Measurements from ENCODE around the gene GAS7. TPM values are rescaled to one million over a fixed set of nuclear protein-coding genes. Genes with fewer than 3 reads are reported as not detected.

GAS7 gene
- total RNA-seq, 1 experiment from 2014 or later = 4.1 TPM

DNA sequence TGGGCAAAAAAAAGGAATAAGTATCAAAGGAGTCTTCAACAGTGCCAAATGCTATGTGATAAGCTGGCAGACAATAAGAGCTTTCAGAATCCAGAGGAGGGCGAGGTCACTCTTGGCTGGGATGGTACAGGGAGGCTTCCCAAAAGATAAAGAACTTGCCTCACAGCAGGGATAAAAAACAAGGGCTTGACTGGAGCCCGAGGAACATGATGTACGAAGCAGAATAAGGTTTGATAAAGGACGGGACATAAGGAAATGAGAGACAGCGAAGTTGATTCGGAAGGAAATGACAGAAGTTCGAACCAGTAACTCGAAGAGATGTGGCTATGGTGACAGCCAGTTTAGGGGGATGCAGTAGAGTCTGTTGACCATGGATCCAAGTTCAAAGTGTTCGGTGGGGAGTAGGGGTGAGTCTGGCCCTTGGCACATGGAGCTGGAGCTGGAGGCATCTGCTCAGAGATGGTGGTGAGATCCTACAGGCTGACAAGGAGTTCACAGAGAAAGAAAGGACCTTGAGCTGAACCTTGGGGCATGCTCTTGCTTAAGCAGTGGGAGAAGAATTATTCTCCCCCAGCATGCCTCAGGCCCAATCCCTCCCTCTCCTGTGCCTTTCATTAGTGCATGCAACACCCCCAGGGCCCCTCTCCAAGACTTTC lies 155.7 kb downstream of the GAS7 start (continued):
- TF ChIP-seq TCF7L2 (IDR thresholded peaks at IDR 0.05; ENCODE audit: borderline replicate concordance, extremely low read depth, insufficient read depth, insufficient read length) (no peak), SRF (IDR thresholded peaks at IDR 0.05; ENCODE audit: low read depth) (no peak), YY1 (IDR thresholded peaks at IDR 0.05; ENCODE audit: extremely low read depth, insufficient replicate concordance, low read depth, low read length) (no peak), ELF1 (IDR thresholded peaks at IDR 0.05; ENCODE audit: borderline replicate concordance, low read depth) (no peak), EGR1 (IDR thresholded peaks at IDR 0.05; ENCODE audit: low read depth) (no peak), CBX3 (IDR thresholded peaks at IDR 0.05; ENCODE audit: low read depth) (no peak), ZNF274 (IDR thresholded peaks at IDR 0.05; ENCODE audit: low read depth, low read length) (no peak), SP1 (IDR thresholded peaks at IDR 0.05; ENCODE audit: low read depth) (no peak), FOSL1 (IDR thresholded peaks at IDR 0.05; ENCODE audit: low read depth) (no peak)
- TF ChIP-seq, protein P1, sequence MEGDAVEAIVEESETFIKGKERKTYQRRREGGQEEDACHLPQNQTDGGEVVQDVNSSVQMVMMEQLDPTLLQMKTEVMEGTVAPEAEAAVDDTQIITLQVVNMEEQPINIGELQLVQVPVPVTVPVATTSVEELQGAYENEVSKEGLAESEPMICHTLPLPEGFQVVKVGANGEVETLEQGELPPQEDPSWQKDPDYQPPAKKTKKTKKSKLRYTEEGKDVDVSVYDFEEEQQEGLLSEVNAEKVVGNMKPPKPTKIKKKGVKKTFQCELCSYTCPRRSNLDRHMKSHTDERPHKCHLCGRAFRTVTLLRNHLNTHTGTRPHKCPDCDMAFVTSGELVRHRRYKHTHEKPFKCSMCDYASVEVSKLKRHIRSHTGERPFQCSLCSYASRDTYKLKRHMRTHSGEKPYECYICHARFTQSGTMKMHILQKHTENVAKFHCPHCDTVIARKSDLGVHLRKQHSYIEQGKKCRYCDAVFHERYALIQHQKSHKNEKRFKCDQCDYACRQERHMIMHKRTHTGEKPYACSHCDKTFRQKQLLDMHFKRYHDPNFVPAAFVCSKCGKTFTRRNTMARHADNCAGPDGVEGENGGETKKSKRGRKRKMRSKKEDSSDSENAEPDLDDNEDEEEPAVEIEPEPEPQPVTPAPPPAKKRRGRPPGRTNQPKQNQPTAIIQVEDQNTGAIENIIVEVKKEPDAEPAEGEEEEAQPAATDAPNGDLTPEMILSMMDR (IDR thresholded peaks at IDR 0.05 in 2 of 3, conservative IDR thresholded peaks at IDR 0.05 in 1 of 3; ENCODE audit: borderline replicate concordance in 1 of 3, insufficient read depth in 1 of 3, low read depth in 2 of 3, low read length in 2 of 3) = no peak

DNA sequence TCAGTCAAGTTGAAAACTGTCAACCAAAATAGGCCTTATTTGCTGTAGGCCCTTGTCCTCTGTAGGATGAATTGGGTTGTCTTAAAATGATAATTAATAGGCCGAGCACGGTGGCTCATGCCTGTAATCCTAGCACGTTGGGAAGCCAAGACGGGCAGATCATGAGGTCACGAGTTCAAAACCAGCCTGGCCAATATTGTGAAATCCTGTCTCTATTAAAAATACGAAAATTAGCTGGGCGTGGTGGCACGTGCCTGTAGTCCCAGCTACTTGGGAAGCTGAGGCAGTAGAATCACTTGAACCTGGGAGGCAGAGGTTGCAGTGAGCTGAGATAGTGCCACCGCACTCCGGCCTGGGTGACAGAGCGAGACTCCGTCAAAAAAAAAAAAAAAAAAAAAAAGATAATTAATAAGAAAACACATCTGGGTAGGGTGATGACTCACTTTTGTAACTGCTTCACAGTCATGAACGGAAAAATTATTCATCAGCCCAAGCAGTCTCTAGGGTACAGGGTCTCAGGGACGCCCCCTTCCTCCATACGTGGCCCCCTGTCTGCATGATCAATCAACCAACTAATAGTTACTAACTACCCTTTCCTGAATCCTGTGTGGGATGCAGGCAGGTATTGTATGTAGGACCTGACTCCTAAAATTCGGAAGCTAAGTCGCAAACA lies 156.4 kb downstream of the GAS7 start:
- TF ChIP-seq ZFX (IDR thresholded peaks at IDR 0.05) (no peak), ZBTB33 (IDR thresholded peaks at IDR 0.05; ENCODE audit: extremely low read depth, insufficient replicate concordance, low read length) (no peak), SP1 (IDR thresholded peaks at IDR 0.05; ENCODE audit: low read depth) (no peak), ATF3 (IDR thresholded peaks at IDR 0.05) (no peak), RAD21 (IDR thresholded peaks at IDR 0.05; ENCODE audit: low read depth) (no peak), POLR2A (IDR thresholded peaks at IDR 0.05; ENCODE audit: borderline replicate concordance, extremely low read depth, insufficient read depth, insufficient read length) (no peak), JUND (IDR thresholded peaks at IDR 0.05) (no peak), POLR2AphosphoS5 (IDR thresholded peaks at IDR 0.05; ENCODE audit: low read depth, low read length) (no peak)
- TF ChIP-seq, protein P1 (IDR thresholded peaks at IDR 0.05 in 2 of 3, conservative IDR thresholded peaks at IDR 0.05 in 1 of 3; ENCODE audit: borderline replicate concordance in 1 of 3, insufficient read depth in 1 of 3, low read depth in 2 of 3, low read length in 2 of 3) = no peak
- RAD21 ChIA-PET (ENCODE audit: low non-redundant PET in 1 of 2, low total read pairs in 2 of 2, uncharacterized antibody in 2 of 2, unreplicated experiment in 2 of 2) = no interaction called here
- H3K9me2 ChIP-seq (ENCODE audit: insufficient read depth) = no peaks in the 10 kb centered on the region
- H3K27me3 ChIP-seq (ENCODE audit: insufficient read depth, low read length) = no peaks in the 10 kb centered on the region
- H2AFZ ChIP-seq (ENCODE audit: low read depth, low read length, poor library complexity, severe bottlenecking) = no peak overlapping the region
- H3K9me3 ChIP-seq (ENCODE audit: control insufficient read depth in 1 of 2, insufficient read depth in 1 of 2, low read depth in 1 of 2, low read length in 2 of 2) = no peaks in the 10 kb centered on the region
- no peaks in the 10 kb centered on the region for H3K36me3 ChIP-seq (ENCODE audit: control insufficient read depth in 1 of 2, insufficient read depth in 2 of 2, low read length in 2 of 2)
- intact Hi-C loops (cut with micrococcal nuclease) = no loop called here
- H3K4me1 ChIP-seq (ENCODE audit: control insufficient read depth in 1 of 2, insufficient read depth in 2 of 2, low read length in 2 of 2) = no peaks in the 10 kb centered on the region
- no peak for ATAC-seq
- DNase-seq (ENCODE audit: low read depth, low spot score) = no peak
- H3K4me3 ChIP-seq (replicated peaks in 1 of 2; ENCODE audit: low read depth in 1 of 2, low read length in 2 of 2) = no peak overlapping the region
- no peaks in the 10 kb centered on the region for H3K79me2 ChIP-seq (ENCODE audit: insufficient read depth, low read length)
- no peak overlapping the region for H3K4me2 ChIP-seq (ENCODE audit: low read length)
- CTCF ChIA-PET = no interaction called here
- no peaks in the 10 kb centered on the region for H4K20me1 ChIP-seq (ENCODE audit: insufficient read depth)
- H3K9ac ChIP-seq (ENCODE audit: low read length) = no peak overlapping the region
- BruUV-seq (replicated peaks) = no TSS peak
- no peak overlapping the region for H3K27ac ChIP-seq (ENCODE audit: low read depth, low read length)
- POLR2A ChIA-PET = no interaction called here

Data from HCT116 (cell line).